Kidney epithelial cell (primary cell): ENCODE results near the gene LRRC27. TPM values are rescaled to one million over a fixed set of nuclear protein-coding genes. Genes with fewer than 3 reads are reported as not detected.

Experiments
- DNase-seq: peaks from one replicate; pipeline ENCODE4 v3.0.0-alpha.2; 2010; ENCODE audit warnings: low read depth
- H3K27me3 ChIP-seq: 2 replicates; pipeline ENCODE4 v1.6.0; 2011; ENCODE audit warnings: low read length; ENCODE audit not compliant: control insufficient read depth, insufficient read depth
- H3K36me3 ChIP-seq: 2 replicates; pipeline ENCODE4 v1.5.1; 2011; ENCODE audit warnings: low read length; ENCODE audit not compliant: control insufficient read depth, insufficient read depth
- H3K4me3 ChIP-seq: 2 replicates; pipeline ENCODE4 v1.5.1; 2011; ENCODE audit warnings: low read depth, mild to moderate bottlenecking, control low read depth, low read length
- total RNA-seq: library from RNA; depleted of rRNA; stranded (reverse); fragments of >200 nt; gene quantifications from 2 replicates; pipeline ENCODE4 v1.2.3, GENCODE V29; 2015
- TF ChIP-seq, protein P1 (sequence below): IDR thresholded peaks from 2 replicates; pipeline ENCODE4 v1.5.1; 2011; ENCODE audit warnings: mild to moderate bottlenecking, moderate library complexity, low read length, control low read depth, inconsistent platforms; ENCODE audit not compliant: insufficient read depth, poor library complexity, severe bottlenecking

Gene LRRC27
- total RNA-seq, 1 donor from 2014 or later, result 13.3 TPM

DNA sequence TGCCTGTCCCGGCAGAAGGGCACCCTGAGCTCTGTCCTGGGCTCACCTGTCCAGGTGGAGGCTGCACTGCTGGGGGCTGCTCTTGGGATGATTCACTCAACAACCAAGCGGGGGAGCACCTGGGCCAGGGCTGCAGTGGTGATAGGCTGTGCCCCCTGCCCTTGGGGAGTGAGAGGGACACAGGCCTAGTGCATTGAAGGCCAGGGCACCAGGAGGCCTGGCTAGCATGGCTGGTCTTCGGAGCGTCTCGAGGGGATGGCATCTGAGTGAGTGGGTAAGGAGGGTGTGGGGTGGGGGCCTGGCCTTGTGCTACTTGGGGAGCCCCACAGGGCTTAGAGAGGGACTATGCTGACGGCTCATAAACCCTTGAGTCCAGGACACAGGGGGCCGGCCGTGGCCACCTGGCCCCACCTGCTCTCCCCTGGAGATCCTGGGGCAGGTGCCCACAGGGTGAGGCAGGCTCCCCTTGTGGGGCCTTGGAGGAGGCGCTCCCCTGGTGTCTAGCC lies 68.1 kb downstream of the LRRC27 start:
- TF ChIP-seq, protein P1, sequence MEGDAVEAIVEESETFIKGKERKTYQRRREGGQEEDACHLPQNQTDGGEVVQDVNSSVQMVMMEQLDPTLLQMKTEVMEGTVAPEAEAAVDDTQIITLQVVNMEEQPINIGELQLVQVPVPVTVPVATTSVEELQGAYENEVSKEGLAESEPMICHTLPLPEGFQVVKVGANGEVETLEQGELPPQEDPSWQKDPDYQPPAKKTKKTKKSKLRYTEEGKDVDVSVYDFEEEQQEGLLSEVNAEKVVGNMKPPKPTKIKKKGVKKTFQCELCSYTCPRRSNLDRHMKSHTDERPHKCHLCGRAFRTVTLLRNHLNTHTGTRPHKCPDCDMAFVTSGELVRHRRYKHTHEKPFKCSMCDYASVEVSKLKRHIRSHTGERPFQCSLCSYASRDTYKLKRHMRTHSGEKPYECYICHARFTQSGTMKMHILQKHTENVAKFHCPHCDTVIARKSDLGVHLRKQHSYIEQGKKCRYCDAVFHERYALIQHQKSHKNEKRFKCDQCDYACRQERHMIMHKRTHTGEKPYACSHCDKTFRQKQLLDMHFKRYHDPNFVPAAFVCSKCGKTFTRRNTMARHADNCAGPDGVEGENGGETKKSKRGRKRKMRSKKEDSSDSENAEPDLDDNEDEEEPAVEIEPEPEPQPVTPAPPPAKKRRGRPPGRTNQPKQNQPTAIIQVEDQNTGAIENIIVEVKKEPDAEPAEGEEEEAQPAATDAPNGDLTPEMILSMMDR, result no peak
- Histone ChIP-seq H3K4me3 (no peak overlapping the region), H3K27me3 (no peaks in the 10 kb centered on the region), H3K36me3 (no peaks in the 10 kb centered on the region)
- no peak for DNase-seq

DNA sequence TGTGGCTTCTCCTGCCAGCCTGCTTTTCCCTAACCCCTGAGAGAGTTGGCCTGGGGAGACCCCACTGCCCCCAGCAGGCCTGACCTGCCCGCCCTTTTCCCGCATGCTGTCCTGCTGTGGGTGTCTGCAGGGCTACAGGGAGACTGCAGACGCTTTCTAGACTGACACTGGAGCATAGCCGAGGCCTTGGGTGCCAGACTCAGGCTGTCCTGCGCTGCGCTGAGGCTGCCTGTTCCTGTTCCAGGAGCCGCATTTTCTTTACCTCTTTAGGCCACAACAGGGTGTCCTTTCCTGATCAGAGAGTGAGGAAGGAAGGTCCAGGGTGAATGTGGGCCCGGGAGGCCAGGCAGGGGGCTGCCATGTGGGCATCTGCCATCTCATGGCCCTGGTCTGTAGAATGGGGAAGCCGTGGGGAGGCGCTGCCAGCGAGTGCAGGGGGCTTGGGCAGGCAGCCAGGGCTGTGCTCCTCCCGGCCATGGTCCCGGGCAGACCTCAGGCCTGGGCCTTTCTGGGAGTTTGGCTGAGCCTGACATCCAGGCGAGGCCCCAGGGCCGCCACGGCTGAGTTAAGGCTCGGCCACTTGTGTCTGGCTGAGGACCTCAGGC lies 68.7 kb downstream of the LRRC27 start:
- Histone ChIP-seq H3K4me3 (no peak overlapping the region), H3K36me3 (no peaks in the 10 kb centered on the region), H3K27me3 (no peaks in the 10 kb centered on the region)
- no peak for DNase-seq
- TF ChIP-seq, protein P1, result no peak

DNA sequence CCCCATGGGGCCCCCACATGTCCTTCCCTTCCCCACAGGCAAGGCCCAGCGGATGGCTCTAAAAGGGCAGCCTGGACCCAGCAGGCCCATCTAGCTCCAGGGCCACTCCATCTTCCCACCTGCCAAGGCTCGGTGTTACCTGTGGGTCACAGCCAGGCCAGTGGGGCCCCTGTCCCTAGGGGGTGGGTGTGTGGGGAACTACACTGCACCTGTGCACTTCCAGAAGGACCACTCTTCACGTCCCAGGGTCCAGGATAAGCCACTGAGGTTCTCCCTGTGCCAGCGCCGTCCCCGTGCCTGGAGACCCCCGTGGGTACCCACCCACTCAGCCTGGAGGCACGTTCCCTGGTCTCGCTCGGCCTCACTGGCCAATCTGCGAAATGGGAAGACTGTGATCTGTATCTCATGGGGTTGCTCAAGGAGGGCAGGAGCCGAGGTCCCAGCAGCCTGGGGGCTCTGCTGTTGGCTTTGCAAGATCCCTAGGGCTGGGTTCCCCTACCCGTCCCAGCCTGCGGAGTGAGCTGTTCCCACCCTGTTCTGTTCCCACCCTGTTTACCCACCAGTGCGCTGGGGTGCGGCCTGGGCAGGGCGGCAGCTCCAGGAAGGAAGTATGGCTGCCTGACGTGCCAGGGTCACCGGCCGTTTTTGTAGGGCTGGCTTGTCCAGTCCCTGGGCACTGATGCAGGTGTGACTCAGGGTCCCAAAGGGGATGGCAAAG lies 69.6 kb downstream of the LRRC27 start:
- TF ChIP-seq, protein P1, result no peak

DNA sequence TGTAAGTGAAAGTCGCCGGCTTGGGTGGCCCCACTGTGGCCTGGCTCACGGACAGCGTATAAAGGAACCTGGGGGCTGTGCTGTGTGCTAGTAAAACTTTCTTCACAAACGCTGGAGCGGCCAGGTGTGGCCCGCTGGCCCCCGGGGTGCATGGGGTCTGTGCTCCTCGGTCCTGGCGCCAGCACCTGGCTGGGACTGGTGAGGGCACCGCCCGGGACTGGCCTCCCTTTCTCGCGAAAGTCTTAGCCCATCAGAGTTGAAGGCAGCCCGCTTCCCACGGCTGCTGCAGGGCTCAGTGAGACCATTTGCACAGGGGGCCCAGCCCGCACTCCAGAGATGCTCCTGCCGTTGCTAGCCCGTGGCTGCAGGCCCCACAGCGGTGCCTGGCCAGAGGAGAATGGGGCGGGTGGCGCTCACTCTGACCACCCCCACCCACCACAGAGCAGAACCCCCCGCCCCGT lies 70.8 kb downstream of the LRRC27 start:
- Histone ChIP-seq H3K36me3 (no peaks in the 10 kb centered on the region), H3K27me3 (no peaks in the 10 kb centered on the region), H3K4me3 (no peak overlapping the region)
- DNase-seq, result no peak
- TF ChIP-seq, protein P1, result no peak

More for the DNA sequence above, 69.6 kb downstream of the LRRC27 start:
- no peaks in the 10 kb centered on the region for H3K27me3 ChIP-seq
- DNase-seq, result no peak
- no peak overlapping the region for H3K4me3 ChIP-seq
- no peaks in the 10 kb centered on the region for H3K36me3 ChIP-seq

DNA sequence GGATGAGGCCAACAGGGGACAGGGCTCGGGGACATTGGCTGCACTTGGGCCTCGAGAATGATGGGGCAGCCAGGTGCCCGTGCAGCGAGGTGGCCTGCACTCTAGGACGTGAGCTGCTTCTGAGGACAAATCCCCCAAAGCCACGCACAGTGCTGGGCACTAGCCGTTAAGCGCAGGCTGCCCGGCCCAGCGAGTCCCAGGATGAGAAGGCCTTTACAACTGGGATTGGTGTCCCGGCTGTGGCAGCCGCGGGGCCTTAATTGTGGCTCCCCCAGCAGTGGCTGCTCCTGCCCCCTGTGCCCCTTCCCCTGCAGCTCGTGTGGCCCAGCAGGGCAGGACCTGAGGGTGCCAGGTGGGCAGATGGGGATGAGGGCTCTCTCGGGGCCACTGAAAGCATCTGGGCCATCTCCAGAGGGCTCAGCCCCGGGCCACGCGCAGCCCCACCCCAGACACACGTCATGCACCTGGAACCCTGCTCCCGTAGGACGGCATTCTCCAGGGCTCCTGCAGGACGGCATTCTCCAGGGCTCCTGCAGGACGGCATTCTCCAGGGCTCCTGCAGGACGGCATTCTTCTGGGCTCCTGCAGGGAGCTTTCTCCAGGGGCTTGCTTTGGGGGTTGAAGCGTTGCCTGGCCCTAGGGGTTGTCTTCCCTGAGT lies 71.6 kb downstream of the LRRC27 start:
- TF ChIP-seq, protein P1, result no peak
- no peaks in the 10 kb centered on the region for H3K27me3 ChIP-seq
- H3K36me3 ChIP-seq, result no peaks in the 10 kb centered on the region
- no peak overlapping the region for H3K4me3 ChIP-seq
- DNase-seq, result no peak
